Right renal pelvis (tissue), 4 donors: ENCODE data around the gene PEX12. TPM values are rescaled to one million over a fixed set of nuclear protein-coding genes. Genes with fewer than 3 reads are reported as not detected.
"Not testable (repeated sequence)": the region's sequence is repeated elsewhere in the genome, so short reads cannot be mapped to it uniquely, and the experiment has no call there.

Experiments used
- DNase-seq, 4 donors: peaks; one replicate each; pipeline ENCODE4 v3.0.0-alpha.2; 2013; ENCODE audit warnings: low read depth in 4 of 4, low spot score in 3 of 4, missing footprints in 1 of 4
- polyA plus RNA-seq, 4 donors: library from polyadenylated mRNA; unstranded; fragments of 120-200 nt; gene quantifications; one replicate each; pipeline ENCODE4 v1.2.1, GENCODE V29; 2013; ENCODE audit not compliant: insufficient read length in 4 of 4

Gene PEX12
- polyA plus RNA-seq, 4 donors = 11.8 to 14.9 (median 13.4) TPM

GRCh38 chr17:35539659-35540026 lies 38.7 kb downstream of the PEX12 start:
- no peak for DNase-seq

GRCh38 chr17:35537601-35538141 lies 40.7 kb downstream of the PEX12 start, which contains the start of gene SLFN12L:
TSS of gene SLFN12L (minus strand) at chr17:35537678. CDS start at chr17:35522364, 15,314 bp downstream.
- DNase-seq = no peak

GRCh38 chr17:35536664-35537171 lies 41.7 kb downstream of the PEX12 start:
- DNase-seq = no peak

- not testable (repeated sequence) for DNase-seq
Observed at GRCh38 chr17:35535406-35535805, 43.0 kb downstream of the PEX12 start.

- no peak for DNase-seq
Observed at GRCh38 chr17:35534576-35535093, 43.7 kb downstream of the PEX12 start.

GRCh38 chr17:35531160-35531559 lies 47.2 kb downstream of the PEX12 start:
- no peak for DNase-seq

GRCh38 chr17:35529866-35530265 lies 48.5 kb downstream of the PEX12 start:
- no peak for DNase-seq

- DNase-seq = not testable (repeated sequence)
Observed at GRCh38 chr17:35529326-35529725, 49.0 kb downstream of the PEX12 start.

Other genes starting within 250 kb of the PEX12 start
- gene SLFN11, start 204.9 kb downstream of the PEX12 start, polyA plus RNA-seq = 10 to 100 TPM; 10.7 to 15.0 (median 13.0) TPM
- 10 to 100 TPM; 14.2 to 22.8 (median 19.0) TPM for gene SLFN12, start 146.1 kb downstream of the PEX12 start, polyA plus RNA-seq
- gene SLFN13, start 129.8 kb downstream of the PEX12 start, polyA plus RNA-seq = 10 to 100 TPM; 21.6 to 27.5 (median 23.2) TPM
- under 1 TPM; 0.10 to 0.21 (median 0.13) TPM for gene SLFN12L, start 40.9 kb downstream of the PEX12 start, polyA plus RNA-seq
- gene SLFN14, start 17.8 kb downstream of the PEX12 start, polyA plus RNA-seq = under 1 TPM; 0.15 to 0.32 (median 0.21) TPM
- 100 to 1,000 TPM; 119 to 139 (median 134) TPM for gene AP2B1, start 8.8 kb upstream of the PEX12 start, polyA plus RNA-seq
- 10 to 100 TPM; 12.2 to 14.0 (median 12.5) TPM for gene RASL10B, start 153.1 kb upstream of the PEX12 start, polyA plus RNA-seq
- gene GAS2L2, start 174.7 kb upstream of the PEX12 start, polyA plus RNA-seq = under 1 TPM in 2 of 4 donors, not detected in 2; 0.05 to 0.07 TPM
- gene C17orf50, start 182.3 kb upstream of the PEX12 start, polyA plus RNA-seq = under 1 TPM in 3 of 4 donors, not detected in 1; 0.08 to 0.22 (median 0.20) TPM
- gene MMP28, start 217.1 kb upstream of the PEX12 start, polyA plus RNA-seq = 1 to 10 TPM; 1.3 to 2.2 (median 1.5) TPM
- gene TAF15, start 230.9 kb upstream of the PEX12 start, polyA plus RNA-seq = 100 to 1,000 TPM; 194 to 227 (median 224) TPM